Measurements from ENCODE around the gene ZNF143.
"Not testable (repeated sequence)": the region's sequence is repeated elsewhere in the genome, so short reads cannot be mapped to it uniquely, and the experiment has no call there.

The ZNF143 gene

DNA sequence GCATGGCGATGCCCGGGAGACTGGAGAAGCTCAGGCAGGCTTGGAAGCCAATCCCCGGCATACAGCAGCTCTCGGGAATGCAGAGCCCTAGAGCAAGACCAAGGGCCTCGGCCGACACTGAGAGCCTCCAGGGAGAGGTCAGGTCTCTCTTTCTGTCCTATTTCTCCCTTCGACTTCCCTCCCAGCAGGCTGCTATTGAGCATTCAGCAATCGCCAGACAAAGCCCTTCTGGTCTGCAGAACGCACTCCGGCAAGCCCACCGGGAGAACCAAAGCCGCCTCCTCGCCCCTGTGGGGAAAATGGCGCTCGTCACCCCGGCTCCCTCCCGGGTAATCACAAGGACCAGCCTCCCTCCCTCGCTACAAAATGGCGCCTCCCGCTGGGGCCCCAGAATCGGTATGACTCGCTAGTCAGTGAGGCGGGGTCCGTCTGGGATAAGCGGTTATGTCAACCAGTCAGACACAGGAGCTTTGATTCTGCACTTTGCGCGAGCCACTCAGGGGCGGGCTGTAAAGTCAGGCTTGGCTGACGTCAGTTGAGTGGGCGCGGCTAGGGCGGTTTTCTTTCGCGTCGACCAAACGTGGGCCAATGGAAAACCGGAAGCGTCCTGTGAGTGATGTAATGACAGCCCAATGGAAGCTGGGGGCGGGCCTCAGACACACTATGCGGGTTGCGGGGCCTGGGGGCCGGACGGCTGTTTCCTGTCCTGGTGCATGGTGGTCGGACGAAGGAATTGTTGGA lies at the start of gene ZNF143:
ZNF143 (plus strand) TSS at position 691 of the 741 bp plus-strand sequence. CDS start 10,297 bp downstream, outside the sequence.
- DNase-seq = peak; percentile 99
- in situ Hi-C loops (cut with HindIII; ENCODE audit: low pct_ligation_motif_present, low pct_unique_long_range_greater_than_20kb, low sequenced_read_pairs) = no loop called here

- no peak for DNase-seq
- in situ Hi-C loops (cut with HindIII; ENCODE audit: low pct_ligation_motif_present, low pct_unique_long_range_greater_than_20kb, low sequenced_read_pairs) = no loop called here
Measured at GRCh38 chr11:9428706-9429105, 32.1 kb upstream of the ZNF143 start.

GRCh38 chr11:9438611-9439010 lies 22.2 kb upstream of the ZNF143 start:
- in situ Hi-C loops (cut with HindIII; ENCODE audit: low pct_ligation_motif_present, low pct_unique_long_range_greater_than_20kb, low sequenced_read_pairs) = no loop called here
- no peak for DNase-seq

DNA sequence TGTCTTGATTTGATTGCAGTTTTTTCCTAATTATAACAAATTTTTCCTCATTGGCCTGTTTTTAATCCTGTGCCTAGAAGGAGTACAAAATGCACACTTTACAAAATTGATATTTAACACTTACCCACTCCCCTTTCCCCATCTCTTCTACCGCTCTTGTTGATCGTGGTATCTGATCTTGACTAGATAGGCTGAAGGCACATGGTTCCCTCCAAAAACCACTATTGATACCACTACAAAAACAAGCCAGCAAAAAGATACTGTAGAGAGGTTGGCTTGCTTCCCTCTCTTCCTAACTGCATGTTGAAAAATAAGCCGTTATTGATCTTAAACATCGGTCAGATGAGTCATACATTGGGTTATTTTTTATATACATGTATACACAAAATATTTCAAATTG lies 14.6 kb upstream of the ZNF143 start:
- DNase-seq = no peak
- in situ Hi-C loops (cut with HindIII; ENCODE audit: low pct_ligation_motif_present, low pct_unique_long_range_greater_than_20kb, low sequenced_read_pairs) = no loop called here

DNA sequence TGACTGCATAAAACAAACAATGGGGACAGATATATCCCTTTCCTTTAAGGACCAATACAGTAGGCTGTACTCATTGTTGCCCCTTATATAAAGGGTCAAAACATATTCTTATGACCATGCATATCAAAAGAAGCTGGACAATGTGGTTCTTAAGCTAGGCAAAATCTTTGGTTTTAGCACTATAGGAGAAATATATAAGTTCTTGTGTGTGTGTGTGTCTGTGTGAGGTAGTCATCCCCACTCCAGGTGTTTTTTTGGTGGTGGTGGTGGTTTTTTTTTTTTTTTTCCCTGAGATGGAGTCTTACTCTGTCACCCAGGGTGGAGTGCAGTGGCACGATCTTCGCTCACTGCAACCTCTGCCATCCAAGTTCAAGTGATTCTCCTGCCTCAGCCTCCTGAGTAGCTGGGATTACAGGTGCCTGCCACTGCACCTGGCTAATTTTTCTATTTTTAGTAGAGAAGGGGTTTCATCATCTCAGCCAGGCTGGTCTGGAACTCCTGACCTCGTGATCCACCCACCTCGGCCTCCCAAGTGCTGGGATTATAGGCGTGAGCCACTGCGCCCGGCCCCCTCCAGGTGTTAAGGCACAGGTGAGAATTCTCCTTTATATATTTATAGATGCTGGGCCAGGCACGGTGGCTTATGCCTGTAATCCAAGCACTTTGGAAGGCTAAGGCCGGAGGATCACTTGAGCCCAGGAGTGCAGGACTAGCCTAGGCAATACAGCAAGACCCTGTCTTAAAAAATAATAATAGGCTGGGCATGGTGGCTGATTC lies 12.0 kb upstream of the ZNF143 start:
- in situ Hi-C loops (cut with HindIII; ENCODE audit: low pct_ligation_motif_present, low pct_unique_long_range_greater_than_20kb, low sequenced_read_pairs) = no loop called here
- no peak for DNase-seq

GRCh38 chr11:9452023-9452422 lies 8.8 kb upstream of the ZNF143 start:
- DNase-seq; in situ Hi-C loops (cut with HindIII; ENCODE audit: low pct_ligation_motif_present, low pct_unique_long_range_greater_than_20kb, low sequenced_read_pairs): not testable (repeated sequence)

DNA sequence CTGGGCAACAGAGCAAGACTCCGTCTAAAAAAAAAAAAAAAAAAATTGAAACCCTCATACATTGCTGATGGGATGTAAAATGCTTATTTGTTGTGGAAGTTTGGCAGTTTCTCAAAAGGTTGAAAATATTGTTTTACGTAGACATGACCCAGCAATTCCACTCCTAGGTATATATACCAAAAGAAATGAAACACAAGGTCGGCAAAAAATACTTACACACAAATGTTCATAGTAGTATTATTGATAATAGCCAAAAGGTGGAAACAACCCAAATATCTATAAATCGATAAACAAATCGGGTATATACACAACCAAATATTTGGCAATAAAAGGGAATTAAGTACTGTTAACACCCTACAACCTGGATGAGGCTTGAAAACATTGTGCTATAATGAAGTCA lies 5.1 kb upstream of the ZNF143 start:
- in situ Hi-C loops (cut with HindIII; ENCODE audit: low pct_ligation_motif_present, low pct_unique_long_range_greater_than_20kb, low sequenced_read_pairs) = no loop called here
- DNase-seq = no peak

DNA sequence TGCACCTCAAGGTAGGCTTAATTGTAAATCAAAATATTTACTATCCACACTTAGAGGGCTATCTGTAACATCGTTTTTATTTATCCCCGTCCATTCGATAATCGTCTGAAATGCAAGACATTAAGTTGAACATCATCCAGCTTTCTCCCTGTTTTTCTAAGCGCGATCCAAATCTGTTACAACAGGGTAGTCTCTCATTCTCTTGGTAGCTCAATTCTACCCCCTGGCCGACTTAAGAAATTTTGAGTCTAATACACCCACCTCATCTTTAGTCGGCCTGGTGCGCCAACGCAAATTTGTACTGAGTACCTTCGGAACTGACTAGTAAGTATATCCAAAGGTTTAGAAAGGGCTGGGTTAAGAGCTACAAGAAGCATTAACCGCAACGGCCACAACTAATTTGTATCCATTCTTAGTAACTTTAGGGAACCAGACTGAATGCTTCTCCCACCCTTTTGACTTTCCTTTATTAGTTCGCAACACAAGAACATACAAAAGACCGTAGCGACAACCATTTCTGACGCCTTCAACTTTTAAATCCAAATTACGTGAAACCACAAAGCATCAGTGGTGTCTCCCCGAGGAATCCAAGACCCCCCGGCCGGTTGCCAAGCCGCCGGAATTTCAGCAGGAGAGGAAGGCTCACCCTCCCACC lies 1.0 kb upstream of the ZNF143 start:
- in situ Hi-C loops (cut with HindIII; ENCODE audit: low pct_ligation_motif_present, low pct_unique_long_range_greater_than_20kb, low sequenced_read_pairs) = no loop called here
- DNase-seq = peak; percentile 51

DNA sequence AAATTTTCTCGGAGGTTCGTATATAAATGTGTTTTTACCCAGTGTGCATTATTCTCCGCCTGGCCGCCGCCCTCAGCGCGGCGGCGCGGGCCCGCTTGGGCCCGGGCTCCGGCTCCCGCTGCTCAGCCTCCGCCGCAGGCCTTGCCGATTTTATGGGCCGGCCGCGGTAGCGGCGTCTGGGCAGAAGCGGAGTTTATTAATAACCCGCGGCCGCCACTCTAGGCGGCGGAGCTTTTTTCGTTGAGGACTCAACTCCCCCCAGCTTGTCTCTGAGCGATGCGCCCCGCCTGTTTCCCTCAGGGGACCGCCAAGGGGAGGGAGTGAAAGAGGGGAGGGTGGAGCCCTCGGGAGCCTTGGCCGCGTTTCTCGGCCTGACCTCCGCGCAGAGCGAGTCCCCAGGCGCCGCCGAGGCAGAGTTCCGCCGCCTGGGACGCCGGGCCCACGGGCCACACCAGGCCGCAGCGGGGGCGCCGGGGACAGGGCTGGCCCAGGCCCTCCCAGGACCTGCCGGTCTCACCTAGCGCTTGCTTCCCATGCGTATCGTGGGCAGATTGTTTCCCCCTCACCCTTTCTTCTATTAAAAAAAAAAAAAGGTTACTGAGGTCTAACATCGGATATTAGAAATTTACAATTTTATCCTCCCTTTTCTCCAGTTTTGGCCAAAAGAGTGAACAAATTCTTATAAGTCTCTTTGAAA lies 399 bp downstream of the ZNF143 start:
- DNase-seq = peak; percentile 84
- in situ Hi-C loops (cut with HindIII; ENCODE audit: low pct_ligation_motif_present, low pct_unique_long_range_greater_than_20kb, low sequenced_read_pairs) = no loop called here

DNA sequence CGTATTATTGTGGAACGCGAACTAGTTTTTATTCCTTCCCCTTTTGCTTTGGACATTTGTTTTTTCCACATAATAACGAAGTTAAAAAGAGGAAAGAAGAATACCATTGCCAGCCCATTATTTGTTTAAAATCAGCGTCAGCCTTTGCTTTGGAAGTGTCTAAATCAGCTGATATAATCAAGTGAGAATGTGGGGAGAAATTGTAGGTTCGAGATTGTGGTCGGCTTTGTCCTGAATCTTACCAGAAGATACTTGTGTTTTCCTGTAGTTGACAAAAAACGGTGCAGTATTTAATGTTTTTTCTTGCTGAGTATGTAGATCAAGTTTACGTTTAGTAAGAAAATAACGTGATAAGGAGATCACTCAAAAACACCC lies 935 bp downstream of the ZNF143 start:
- DNase-seq = peak; percentile 24
- in situ Hi-C loops (cut with HindIII; ENCODE audit: low pct_ligation_motif_present, low pct_unique_long_range_greater_than_20kb, low sequenced_read_pairs) = no loop called here

DNA sequence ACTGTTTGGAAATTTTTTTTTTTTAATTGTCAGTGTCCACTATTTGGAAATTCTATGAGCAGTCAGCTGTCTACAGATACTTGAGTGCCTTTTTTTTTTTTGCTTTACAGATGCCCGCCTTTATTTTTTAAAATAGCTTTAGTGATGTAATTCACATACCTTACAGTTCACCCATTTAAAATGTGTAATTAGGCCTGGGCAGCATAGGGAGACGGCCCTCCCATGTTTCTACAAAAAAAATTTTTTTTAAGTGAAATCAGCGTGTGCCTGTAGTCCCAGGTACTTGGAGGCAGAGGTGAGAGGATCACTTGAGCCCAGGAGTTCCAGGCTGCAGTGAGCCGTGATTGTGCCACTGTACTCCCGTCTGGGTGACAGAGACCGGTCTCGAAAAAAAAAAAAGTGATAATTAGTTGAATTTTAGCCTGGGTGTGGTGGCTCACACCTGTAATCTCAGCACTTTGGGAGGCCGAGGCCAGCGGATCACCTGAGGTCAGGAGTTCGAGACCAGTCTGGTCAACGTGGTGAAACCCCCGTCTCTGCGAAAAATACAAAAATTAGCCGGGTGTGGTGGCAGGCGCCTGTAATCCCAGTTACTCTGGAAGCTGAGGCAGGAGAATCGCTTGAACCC lies 1.5 kb downstream of the ZNF143 start:
- DNase-seq = no peak
- in situ Hi-C loops (cut with HindIII; ENCODE audit: low pct_ligation_motif_present, low pct_unique_long_range_greater_than_20kb, low sequenced_read_pairs) = no loop called here

GRCh38 chr11:9462806-9463537 lies 2.2 kb downstream of the ZNF143 start:
- in situ Hi-C loops (cut with HindIII; ENCODE audit: low pct_ligation_motif_present, low pct_unique_long_range_greater_than_20kb, low sequenced_read_pairs) = no loop called here
- no peak for DNase-seq

DNA sequence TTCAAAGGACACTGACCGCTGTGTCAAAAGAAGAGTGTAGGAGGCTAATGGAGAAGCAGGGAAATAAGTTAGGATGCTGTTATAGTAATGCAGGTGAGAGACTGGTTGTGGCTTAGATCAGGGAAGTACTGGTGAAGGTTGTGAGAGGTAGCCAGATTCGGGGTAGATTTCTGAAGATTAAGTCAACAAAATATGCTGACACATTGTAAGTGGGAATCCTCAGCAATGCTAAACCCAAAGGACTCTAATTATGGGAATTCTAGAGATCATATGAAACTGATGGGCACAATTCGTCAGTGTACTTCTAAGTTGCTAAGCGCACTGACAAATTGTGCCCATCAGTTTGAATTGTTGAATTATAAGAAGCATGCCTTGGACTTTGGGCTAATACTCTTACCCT lies 10.0 kb downstream of the ZNF143 start:
- in situ Hi-C loops (cut with HindIII; ENCODE audit: low pct_ligation_motif_present, low pct_unique_long_range_greater_than_20kb, low sequenced_read_pairs) = no loop called here
- DNase-seq = no peak

GRCh38 chr11:9473408-9473807 lies 12.6 kb downstream of the ZNF143 start:
- no peak for DNase-seq
- in situ Hi-C loops (cut with HindIII; ENCODE audit: low pct_ligation_motif_present, low pct_unique_long_range_greater_than_20kb, low sequenced_read_pairs) = no loop called here

GRCh38 chr11:9479899-9480298 lies 19.1 kb downstream of the ZNF143 start:
- no peak for DNase-seq
- in situ Hi-C loops (cut with HindIII; ENCODE audit: low pct_ligation_motif_present, low pct_unique_long_range_greater_than_20kb, low sequenced_read_pairs) = no loop called here

DNA sequence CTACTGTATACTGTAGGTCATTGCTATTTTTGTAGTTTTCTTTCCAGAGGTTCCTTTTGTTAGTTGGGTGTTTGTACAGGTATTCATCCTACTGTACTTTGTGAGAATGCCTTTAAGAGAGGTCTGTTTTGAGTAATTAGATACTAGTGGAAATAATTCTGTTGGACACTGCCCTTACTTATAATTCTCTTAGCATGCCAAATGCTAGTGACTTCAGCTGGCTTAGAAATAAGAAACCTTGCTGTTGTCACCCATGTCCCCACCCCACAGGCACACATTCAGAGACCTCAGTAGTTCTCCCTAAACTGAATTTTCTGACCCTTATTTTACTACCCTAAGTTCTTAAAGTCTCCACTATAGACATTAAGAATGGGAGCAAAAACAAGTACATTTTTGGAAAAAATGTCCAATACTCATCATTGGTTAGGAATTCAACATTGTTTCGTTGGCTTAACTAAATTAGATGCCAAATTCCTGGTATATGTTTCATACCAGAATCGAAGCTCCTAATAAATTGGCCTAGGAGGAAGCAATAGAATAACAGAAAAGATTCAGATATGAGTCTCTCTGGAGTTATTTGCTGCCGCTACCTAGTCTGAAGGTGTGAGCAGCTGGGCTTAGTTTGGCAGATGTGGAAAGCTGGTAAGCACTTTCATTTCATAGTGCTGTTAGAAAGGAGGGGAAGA lies 28.4 kb downstream of the ZNF143 start:
- in situ Hi-C loops (cut with HindIII; ENCODE audit: low pct_ligation_motif_present, low pct_unique_long_range_greater_than_20kb, low sequenced_read_pairs) = no loop called here
- no peak for DNase-seq

DNA sequence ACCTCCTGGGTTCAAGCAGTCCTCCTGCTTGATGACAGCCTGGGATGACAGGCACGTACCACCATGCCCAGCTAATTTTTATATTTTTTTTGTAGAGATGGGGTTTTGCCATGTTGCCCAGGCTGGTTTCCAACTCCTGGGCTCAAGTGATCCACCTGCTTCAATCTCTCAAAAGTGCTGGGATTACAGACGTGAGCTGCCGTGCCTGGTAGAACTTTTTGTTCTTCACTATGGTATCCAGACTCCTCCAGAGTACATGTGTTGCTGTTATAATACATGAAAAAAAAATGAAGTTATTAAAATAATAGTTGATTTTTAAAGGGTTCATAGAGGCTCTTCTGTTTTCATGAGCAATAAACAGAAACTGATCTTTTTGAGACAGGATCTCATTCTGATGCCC lies 29.6 kb downstream of the ZNF143 start:
- in situ Hi-C loops (cut with HindIII; ENCODE audit: low pct_ligation_motif_present, low pct_unique_long_range_greater_than_20kb, low sequenced_read_pairs) = no loop called here

More for the DNA sequence above, 29.6 kb downstream of the ZNF143 start:
- no peak for DNase-seq

Measured in ACHN (cell line).